Liver (tissue), 3 donors: ENCODE data around the gene VIM.

ENCODE experiments used
- EGR1 ChIP-seq, 2 donors: IDR thresholded peaks; 2 replicates each; pipeline ENCODE4 v1.6.1; 2016 to 2018; ENCODE audit warnings: antibody characterized with exemption in 2 of 2, low read depth in 2 of 2
- FOXA1 ChIP-seq: IDR thresholded peaks from 2 replicates; pipeline ENCODE4 v1.6.1; 2016; ENCODE audit warnings: antibody characterized with exemption
- RAD21 ChIP-seq, 2 donors: IDR thresholded peaks; 2 replicates each; pipeline ENCODE4 v1.6.1; 2016; ENCODE audit warnings: antibody characterized with exemption in 2 of 2, mild to moderate bottlenecking in 2 of 2
- RXRA ChIP-seq, 2 donors: IDR thresholded peaks; 2 replicates each; pipeline ENCODE4 v1.6.1; 2017 to 2018; ENCODE audit warnings: antibody characterized with exemption in 2 of 2, mild to moderate bottlenecking in 1 of 2
- SP1 ChIP-seq: IDR thresholded peaks from 2 replicates; pipeline ENCODE4 v1.6.1; 2018; ENCODE audit warnings: antibody characterized with exemption, mild to moderate bottlenecking
- TF ChIP-seq, protein P1 (sequence below): fragments of 150-350 bp; IDR thresholded peaks from 2 replicates; pipeline ENCODE4 v1.5.1; 2017; ENCODE audit warnings: improper control_type of control experiment, low read depth, low read length; ENCODE audit not compliant: missing input control
- TF ChIP-seq, protein P2 (sequence below): IDR thresholded peaks from 2 replicates; pipeline ENCODE4 v1.6.1; 2016; ENCODE audit warnings: antibody characterized with exemption
- TF ChIP-seq, protein P3 (sequence below): IDR thresholded peaks from 2 replicates; pipeline ENCODE4 v1.6.1; 2016; ENCODE audit warnings: antibody characterized with exemption, mild to moderate bottlenecking
- donor health status: healthy.
- donor health status: healthy.

DNA sequence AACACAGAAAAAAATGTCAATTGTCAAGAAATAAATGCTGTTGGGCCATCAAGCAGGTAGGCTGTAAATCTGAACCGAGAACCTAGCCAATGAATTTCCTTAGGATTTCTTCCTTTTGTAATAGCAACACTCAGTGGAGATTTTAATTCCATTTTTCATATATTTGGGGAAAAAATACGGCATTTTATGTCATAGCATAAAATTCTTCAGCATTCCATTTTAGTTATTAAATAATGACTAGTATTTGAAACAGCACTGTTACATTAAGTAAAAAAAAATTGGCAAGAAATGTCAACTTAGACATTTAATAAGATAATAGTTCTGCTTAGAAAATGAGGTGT is 12.3 kb upstream of the VIM start:
- TF ChIP-seq, protein P1, sequence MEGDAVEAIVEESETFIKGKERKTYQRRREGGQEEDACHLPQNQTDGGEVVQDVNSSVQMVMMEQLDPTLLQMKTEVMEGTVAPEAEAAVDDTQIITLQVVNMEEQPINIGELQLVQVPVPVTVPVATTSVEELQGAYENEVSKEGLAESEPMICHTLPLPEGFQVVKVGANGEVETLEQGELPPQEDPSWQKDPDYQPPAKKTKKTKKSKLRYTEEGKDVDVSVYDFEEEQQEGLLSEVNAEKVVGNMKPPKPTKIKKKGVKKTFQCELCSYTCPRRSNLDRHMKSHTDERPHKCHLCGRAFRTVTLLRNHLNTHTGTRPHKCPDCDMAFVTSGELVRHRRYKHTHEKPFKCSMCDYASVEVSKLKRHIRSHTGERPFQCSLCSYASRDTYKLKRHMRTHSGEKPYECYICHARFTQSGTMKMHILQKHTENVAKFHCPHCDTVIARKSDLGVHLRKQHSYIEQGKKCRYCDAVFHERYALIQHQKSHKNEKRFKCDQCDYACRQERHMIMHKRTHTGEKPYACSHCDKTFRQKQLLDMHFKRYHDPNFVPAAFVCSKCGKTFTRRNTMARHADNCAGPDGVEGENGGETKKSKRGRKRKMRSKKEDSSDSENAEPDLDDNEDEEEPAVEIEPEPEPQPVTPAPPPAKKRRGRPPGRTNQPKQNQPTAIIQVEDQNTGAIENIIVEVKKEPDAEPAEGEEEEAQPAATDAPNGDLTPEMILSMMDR, result no peak
- TF ChIP-seq EGR1 (IDR thresholded peaks at IDR 0.05; ENCODE audit: low read depth in 2 of 2), result no peak
- no peak for TF ChIP-seq SP1
- TF ChIP-seq FOXA1, result no peak
- TF ChIP-seq RXRA (IDR thresholded peaks at IDR 0.05), result no peak
- TF ChIP-seq, protein P2, sequence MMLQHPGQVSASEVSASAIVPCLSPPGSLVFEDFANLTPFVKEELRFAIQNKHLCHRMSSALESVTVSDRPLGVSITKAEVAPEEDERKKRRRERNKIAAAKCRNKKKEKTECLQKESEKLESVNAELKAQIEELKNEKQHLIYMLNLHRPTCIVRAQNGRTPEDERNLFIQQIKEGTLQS, result no peak
- TF ChIP-seq, protein P3, sequence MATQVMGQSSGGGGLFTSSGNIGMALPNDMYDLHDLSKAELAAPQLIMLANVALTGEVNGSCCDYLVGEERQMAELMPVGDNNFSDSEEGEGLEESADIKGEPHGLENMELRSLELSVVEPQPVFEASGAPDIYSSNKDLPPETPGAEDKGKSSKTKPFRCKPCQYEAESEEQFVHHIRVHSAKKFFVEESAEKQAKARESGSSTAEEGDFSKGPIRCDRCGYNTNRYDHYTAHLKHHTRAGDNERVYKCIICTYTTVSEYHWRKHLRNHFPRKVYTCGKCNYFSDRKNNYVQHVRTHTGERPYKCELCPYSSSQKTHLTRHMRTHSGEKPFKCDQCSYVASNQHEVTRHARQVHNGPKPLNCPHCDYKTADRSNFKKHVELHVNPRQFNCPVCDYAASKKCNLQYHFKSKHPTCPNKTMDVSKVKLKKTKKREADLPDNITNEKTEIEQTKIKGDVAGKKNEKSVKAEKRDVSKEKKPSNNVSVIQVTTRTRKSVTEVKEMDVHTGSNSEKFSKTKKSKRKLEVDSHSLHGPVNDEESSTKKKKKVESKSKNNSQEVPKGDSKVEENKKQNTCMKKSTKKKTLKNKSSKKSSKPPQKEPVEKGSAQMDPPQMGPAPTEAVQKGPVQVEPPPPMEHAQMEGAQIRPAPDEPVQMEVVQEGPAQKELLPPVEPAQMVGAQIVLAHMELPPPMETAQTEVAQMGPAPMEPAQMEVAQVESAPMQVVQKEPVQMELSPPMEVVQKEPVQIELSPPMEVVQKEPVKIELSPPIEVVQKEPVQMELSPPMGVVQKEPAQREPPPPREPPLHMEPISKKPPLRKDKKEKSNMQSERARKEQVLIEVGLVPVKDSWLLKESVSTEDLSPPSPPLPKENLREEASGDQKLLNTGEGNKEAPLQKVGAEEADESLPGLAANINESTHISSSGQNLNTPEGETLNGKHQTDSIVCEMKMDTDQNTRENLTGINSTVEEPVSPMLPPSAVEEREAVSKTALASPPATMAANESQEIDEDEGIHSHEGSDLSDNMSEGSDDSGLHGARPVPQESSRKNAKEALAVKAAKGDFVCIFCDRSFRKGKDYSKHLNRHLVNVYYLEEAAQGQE, result no peak
- TF ChIP-seq RAD21 (IDR thresholded peaks at IDR 0.05), result no peak
